ENCODE results near the gene COL11A1. TPM values are rescaled to one million over a fixed set of nuclear protein-coding genes. Genes with fewer than 3 reads are reported as not detected.

Gene COL11A1
- total and polyA plus RNA-seq, 2 of the 13 experiments (the other 11 are each of a cell fraction or from before 2014, with no cell fraction given) = not detected

- no peak for ATAC-seq
- no TSS peak for BruUV-seq (replicated peaks)
- Histone ChIP-seq H3K79me2 (ENCODE audit: insufficient read depth, low read length) (no peaks in the 10 kb centered on the region), H3K27ac (ENCODE audit: extremely low read length, insufficient read depth, low read length) (no peak overlapping the region), H4K20me1 (ENCODE audit: insufficient read depth, low read length) (no peaks in the 10 kb centered on the region), H2AFZ (ENCODE audit: low read length) (no peak overlapping the region), H3K27me3 (ENCODE audit: control insufficient read depth in 1 of 2, insufficient read depth in 2 of 2, low read length in 2 of 2) (peaks cover 0 to 13% of the 10 kb centered on the region in 2 experiments; a peak in 1 of 5 replicates), H3K4me3 (replicated peaks in 1 of 3; ENCODE audit: insufficient read depth in 1 of 3, low read depth in 2 of 3, low read length in 3 of 3) (no peak overlapping the region), H3K9ac (ENCODE audit: insufficient read depth, low read depth, low read length) (no peak overlapping the region), H3K9me3 (ENCODE audit: low read length) (no peaks in the 10 kb centered on the region), H3K4me1 (ENCODE audit: insufficient read depth, low read length) (peaks cover 9% of the 10 kb centered on the region; the same call in 1 of the 2 replicates), H3K4me2 (ENCODE audit: low read depth, low read length) (no peak overlapping the region), H3K36me3 (replicated peaks in 1 of 2; ENCODE audit: control insufficient read depth in 1 of 2, insufficient read depth in 2 of 2, low read length in 2 of 2) (no peaks in the 10 kb centered on the region)
- FAIRE-seq = no peak
- POLR2A ChIA-PET = no interaction called here
- TF ChIP-seq HNRNPUL1 (IDR thresholded peaks at IDR 0.05; ENCODE audit: low read depth, low read length) = no peak
- no peak for TF ChIP-seq ZUFSP (CRISPR knock-in tag; IDR thresholded peaks at IDR 0.05; ENCODE audit: borderline replicate concordance)
- no peak for TF ChIP-seq PTBP1 (IDR thresholded peaks at IDR 0.05; ENCODE audit: low read depth, low read length, poor library complexity, severe bottlenecking)
- TF ChIP-seq DBP (CRISPR knock-in tag; IDR thresholded peaks at IDR 0.05; ENCODE audit: not compliant biosample characterization) = no peak
- CTCF ChIA-PET (ENCODE audit: low intra/inter-chr PET ratio, low total read pairs) = no interaction called here
- intact Hi-C loops (cut with micrococcal nuclease; ENCODE audit: unreplicated experiment) = no loop called here
- in situ Hi-C loops (cut with HindIII; ENCODE audit: extremely low pct_ligation_motif_present, low pct_unique_long_range_greater_than_20kb) = no loop called here
- 7% methylated on average over 1 of the region's 1 CpG for WGBS (ENCODE audit: low lambda C conversion rate)
- DNase-seq (ENCODE audit: low spot score) = no peak
These were observed 3.6 kb upstream of the COL11A1 start for GRCh38 chr1:103111926-103112325.

GRCh38 chr1:103110701-103111100, 2.4 kb upstream of the COL11A1 start:
- ATAC-seq (no peak), FAIRE-seq (no peak), DNase-seq (ENCODE audit: low spot score) (no peak)
- ChIA-PET POLR2A (no interaction called here), CTCF (ENCODE audit: low intra/inter-chr PET ratio, low total read pairs) (no interaction called here)
- BruUV-seq (replicated peaks) = no TSS peak
- H3K27ac ChIP-seq (ENCODE audit: extremely low read length, insufficient read depth, low read length) = no peak overlapping the region
- H3K79me2 ChIP-seq (ENCODE audit: insufficient read depth, low read length) = no peaks in the 10 kb centered on the region
- in situ Hi-C loops (cut with HindIII; ENCODE audit: extremely low pct_ligation_motif_present, low pct_unique_long_range_greater_than_20kb) = no loop called here
- no peaks in the 10 kb centered on the region for H4K20me1 ChIP-seq (ENCODE audit: insufficient read depth, low read length)
- intact Hi-C loops (cut with micrococcal nuclease; ENCODE audit: unreplicated experiment) = no loop called here
- no peak overlapping the region for H3K4me3 ChIP-seq (replicated peaks in 1 of 3; ENCODE audit: insufficient read depth in 1 of 3, low read depth in 2 of 3, low read length in 3 of 3)
- H3K9me3 ChIP-seq (ENCODE audit: low read length) = no peaks in the 10 kb centered on the region
- no peak overlapping the region for H2AFZ ChIP-seq (ENCODE audit: low read length)
- H3K4me2 ChIP-seq (ENCODE audit: low read depth, low read length) = no peak overlapping the region
- H3K27me3 ChIP-seq (ENCODE audit: control insufficient read depth in 1 of 2, insufficient read depth in 2 of 2, low read length in 2 of 2) = peaks cover 0 to 13% of the 10 kb centered on the region in 2 experiments; a peak in 1 of 5 replicates
- 0% methylated on average over 1 of the region's 1 CpG for WGBS (ENCODE audit: low lambda C conversion rate)
- H3K4me1 ChIP-seq (ENCODE audit: insufficient read depth, low read length) = peaks cover 9% of the 10 kb centered on the region; the same call in 1 of the 2 replicates
- H3K36me3 ChIP-seq (replicated peaks in 1 of 2; ENCODE audit: control insufficient read depth in 1 of 2, insufficient read depth in 2 of 2, low read length in 2 of 2) = no peaks in the 10 kb centered on the region
- no peak overlapping the region for H3K9ac ChIP-seq (ENCODE audit: insufficient read depth, low read depth, low read length)
- TF ChIP-seq CREB1 (IDR thresholded peaks at IDR 0.05) (no peak), CREB1 (CRISPR knock-in tag; IDR thresholded peaks at IDR 0.05) (no peak), FOXJ3 (CRISPR knock-in tag; IDR thresholded peaks at IDR 0.05; ENCODE audit: borderline replicate concordance) (no peak), MYNN (CRISPR knock-in tag; IDR thresholded peaks at IDR 0.05; ENCODE audit: low read depth) (no peak), MEIS2 (CRISPR knock-in tag; IDR thresholded peaks at IDR 0.05) (no peak), IRF1 (CRISPR knock-in tag; IDR thresholded peaks at IDR 0.05; ENCODE audit: low read depth) (no peak), ZNF383 (CRISPR knock-in tag; IDR thresholded peaks at IDR 0.05; ENCODE audit: borderline replicate concordance) (no peak), PAXIP1 (CRISPR knock-in tag; conservative IDR thresholded peaks at IDR 0.05) (no peak)
